ENCODE measurements around the gene SLC22A17. TPM values are rescaled to one million over a fixed set of nuclear protein-coding genes. Genes with fewer than 3 reads are reported as not detected.

SLC22A17 gene
- total and polyA plus RNA-seq, 2 of the 13 experiments (the other 11 are each of a cell fraction or from before 2014, with no cell fraction given), result 0.95 to 1.1 TPM

DNA sequence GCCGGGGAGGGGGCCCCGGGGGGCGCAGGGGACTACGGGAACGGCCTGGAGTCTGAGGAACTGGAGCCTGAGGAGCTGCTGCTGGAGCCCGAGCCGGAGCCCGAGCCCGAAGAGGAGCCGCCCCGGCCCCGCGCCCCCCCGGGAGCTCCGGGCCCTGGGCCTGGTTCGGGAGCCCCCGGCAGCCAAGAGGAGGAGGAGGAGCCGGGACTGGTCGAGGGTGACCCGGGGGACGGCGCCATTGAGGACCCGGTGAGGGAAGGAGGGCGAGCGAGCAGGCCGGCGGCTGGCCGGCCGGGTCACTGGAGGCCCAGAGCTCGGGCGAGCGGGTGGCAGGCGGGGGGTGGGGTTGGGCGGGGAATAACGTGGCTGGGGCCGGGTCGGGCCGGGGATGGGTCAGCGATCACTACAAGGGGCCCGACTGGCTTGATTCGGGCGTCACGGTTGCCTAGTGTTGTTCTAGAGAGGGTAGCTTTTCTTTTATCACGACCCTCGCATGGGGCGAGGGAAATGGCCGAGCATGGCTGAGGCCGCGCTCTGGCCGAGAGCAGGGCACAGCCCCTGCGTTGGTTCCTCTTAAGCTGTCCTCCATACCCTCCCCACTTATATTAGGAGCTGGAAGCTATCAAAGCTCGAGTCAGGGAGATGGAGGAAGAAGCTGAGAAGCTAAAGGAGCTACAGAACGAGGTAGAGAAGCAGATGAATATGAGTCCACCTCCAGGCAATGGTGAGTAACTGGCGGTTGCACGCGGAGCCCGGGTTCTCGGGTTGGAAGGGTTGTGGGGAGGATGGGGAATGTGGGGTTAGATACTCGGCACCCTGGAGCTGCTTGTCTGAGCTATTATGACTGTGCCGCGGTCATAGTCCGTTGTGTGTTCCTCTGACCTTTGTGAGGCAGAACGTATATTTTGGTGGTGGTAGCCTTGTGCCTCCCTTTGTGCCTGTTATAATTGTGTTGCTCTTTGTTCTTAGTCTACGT, 30.8 kb downstream of the SLC22A17 start (continued):
- TF ChIP-seq, protein P1, sequence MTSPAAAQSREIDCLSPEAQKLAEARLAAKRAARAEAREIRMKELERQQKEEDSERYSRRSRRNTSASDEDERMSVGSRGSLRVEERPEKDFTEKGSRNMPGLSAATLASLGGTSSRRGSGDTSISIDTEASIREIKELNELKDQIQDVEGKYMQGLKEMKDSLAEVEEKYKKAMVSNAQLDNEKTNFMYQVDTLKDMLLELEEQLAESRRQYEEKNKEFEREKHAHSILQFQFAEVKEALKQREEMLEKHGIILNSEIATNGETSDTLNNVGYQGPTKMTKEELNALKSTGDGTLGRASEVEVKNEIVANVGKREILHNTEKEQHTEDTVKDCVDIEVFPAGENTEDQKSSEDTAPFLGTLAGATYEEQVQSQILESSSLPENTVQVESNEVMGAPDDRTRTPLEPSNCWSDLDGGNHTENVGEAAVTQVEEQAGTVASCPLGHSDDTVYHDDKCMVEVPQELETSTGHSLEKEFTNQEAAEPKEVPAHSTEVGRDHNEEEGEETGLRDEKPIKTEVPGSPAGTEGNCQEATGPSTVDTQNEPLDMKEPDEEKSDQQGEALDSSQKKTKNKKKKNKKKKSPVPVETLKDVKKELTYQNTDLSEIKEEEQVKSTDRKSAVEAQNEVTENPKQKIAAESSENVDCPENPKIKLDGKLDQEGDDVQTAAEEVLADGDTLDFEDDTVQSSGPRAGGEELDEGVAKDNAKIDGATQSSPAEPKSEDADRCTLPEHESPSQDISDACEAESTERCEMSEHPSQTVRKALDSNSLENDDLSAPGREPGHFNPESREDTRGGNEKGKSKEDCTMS (CRISPR knock-in tag; conservative IDR thresholded peaks at IDR 0.05), result no peak
- TF ChIP-seq MED1 (CRISPR knock-in tag; IDR thresholded peaks at IDR 0.05), result peak; percentile 27
- TF ChIP-seq KLF9 (CRISPR knock-in tag; IDR thresholded peaks at IDR 0.05; ENCODE audit: low read depth), result no peak
- 0 out of 2 replicates have a peak, but pooled peaks have one; percentile 61 for TF ChIP-seq KLF11 (CRISPR knock-in tag; IDR thresholded peaks at IDR 0.05)
- peak; percentile 22; the same call in 1 of the 2 replicates for TF ChIP-seq TSC22D2 (CRISPR knock-in tag; IDR thresholded peaks at IDR 0.05; ENCODE audit: borderline replicate concordance)
- TF ChIP-seq, protein P2, sequence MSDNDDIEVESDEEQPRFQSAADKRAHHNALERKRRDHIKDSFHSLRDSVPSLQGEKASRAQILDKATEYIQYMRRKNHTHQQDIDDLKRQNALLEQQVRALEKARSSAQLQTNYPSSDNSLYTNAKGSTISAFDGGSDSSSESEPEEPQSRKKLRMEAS (IDR thresholded peaks at IDR 0.05), result no peak
- TF ChIP-seq, protein P3, sequence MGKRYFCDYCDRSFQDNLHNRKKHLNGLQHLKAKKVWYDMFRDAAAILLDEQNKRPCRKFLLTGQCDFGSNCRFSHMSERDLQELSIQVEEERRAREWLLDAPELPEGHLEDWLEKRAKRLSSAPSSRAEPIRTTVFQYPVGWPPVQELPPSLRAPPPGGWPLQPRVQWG (CRISPR knock-in tag; IDR thresholded peaks at IDR 0.05; ENCODE audit: borderline replicate concordance, low read depth), result no peak
- TF ChIP-seq, protein P4, sequence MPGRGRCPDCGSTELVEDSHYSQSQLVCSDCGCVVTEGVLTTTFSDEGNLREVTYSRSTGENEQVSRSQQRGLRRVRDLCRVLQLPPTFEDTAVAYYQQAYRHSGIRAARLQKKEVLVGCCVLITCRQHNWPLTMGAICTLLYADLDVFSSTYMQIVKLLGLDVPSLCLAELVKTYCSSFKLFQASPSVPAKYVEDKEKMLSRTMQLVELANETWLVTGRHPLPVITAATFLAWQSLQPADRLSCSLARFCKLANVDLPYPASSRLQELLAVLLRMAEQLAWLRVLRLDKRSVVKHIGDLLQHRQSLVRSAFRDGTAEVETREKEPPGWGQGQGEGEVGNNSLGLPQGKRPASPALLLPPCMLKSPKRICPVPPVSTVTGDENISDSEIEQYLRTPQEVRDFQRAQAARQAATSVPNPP (CRISPR knock-in tag; IDR thresholded peaks at IDR 0.05), result no peak
- TF ChIP-seq ZNF274 (CRISPR knock-in tag; IDR thresholded peaks at IDR 0.05), result no peak; the same call in 1 of the 2 replicates
- TF ChIP-seq ZFX (CRISPR knock-in tag; IDR thresholded peaks at IDR 0.05; ENCODE audit: low read depth), result peak; percentile 82
- no peak for TF ChIP-seq CHCHD3 (CRISPR knock-in tag; IDR thresholded peaks at IDR 0.05)
- TF ChIP-seq ZNF557 (CRISPR knock-in tag; IDR thresholded peaks at IDR 0.05), result no peak; the same call in none of the 2 replicates
- TF ChIP-seq, protein P5, sequence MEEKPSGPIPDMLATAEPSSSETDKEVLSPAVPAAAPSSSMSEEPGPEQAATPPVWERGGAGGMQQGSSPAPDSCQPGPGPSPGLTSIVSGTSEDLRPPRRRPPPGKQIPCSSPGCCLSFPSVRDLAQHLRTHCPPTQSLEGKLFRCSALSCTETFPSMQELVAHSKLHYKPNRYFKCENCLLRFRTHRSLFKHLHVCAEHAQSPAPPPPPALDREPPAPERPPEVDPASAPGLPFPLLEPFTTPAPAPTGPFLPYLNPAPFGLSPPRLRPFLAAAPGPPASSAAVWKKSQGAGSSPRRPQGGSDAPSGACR (CRISPR knock-in tag; IDR thresholded peaks at IDR 0.05), result peak; percentile 86
- peak; percentile 99 for TF ChIP-seq KAT7 (CRISPR knock-in tag; IDR thresholded peaks at IDR 0.05; ENCODE audit: borderline replicate concordance)
- TF ChIP-seq, protein P6, sequence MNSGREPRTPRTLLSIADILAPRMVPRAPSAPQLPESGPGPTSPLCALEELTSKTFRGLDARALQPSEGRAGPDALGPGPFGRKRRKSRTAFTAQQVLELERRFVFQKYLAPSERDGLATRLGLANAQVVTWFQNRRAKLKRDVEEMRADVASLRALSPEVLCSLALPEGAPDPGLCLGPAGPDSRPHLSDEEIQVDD (CRISPR knock-in tag; IDR thresholded peaks at IDR 0.05; ENCODE audit: borderline replicate concordance), result peak; percentile 36; the same call in 1 of the 2 replicates
- TF ChIP-seq SSRP1 (CRISPR knock-in tag; IDR thresholded peaks at IDR 0.05), result peak; percentile 65
- TF ChIP-seq, protein P7, sequence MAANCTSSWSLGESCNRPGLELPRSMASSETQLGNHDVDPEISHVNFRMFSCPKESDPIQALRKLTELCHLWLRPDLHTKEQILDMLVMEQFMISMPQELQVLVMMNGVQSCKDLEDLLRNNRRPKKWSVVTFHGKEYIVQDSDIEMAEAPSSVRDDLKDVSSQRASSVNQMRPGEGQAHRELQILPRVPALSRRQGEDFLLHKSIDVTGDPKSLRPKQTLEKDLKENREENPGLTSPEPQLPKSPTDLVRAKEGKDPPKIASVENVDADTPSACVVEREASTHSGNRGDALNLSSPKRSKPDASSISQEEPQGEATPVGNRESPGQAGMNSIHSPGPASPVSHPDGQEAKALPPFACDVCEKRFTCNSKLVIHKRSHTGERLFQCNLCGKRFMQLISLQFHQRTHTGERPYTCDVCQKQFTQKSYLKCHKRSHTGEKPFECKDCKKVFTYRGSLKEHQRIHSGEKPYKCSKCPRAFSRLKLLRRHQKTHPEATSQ (CRISPR knock-in tag; IDR thresholded peaks at IDR 0.05; ENCODE audit: borderline replicate concordance), result no peak; the same call in 1 of the 2 replicates
- TF ChIP-seq, protein P8, sequence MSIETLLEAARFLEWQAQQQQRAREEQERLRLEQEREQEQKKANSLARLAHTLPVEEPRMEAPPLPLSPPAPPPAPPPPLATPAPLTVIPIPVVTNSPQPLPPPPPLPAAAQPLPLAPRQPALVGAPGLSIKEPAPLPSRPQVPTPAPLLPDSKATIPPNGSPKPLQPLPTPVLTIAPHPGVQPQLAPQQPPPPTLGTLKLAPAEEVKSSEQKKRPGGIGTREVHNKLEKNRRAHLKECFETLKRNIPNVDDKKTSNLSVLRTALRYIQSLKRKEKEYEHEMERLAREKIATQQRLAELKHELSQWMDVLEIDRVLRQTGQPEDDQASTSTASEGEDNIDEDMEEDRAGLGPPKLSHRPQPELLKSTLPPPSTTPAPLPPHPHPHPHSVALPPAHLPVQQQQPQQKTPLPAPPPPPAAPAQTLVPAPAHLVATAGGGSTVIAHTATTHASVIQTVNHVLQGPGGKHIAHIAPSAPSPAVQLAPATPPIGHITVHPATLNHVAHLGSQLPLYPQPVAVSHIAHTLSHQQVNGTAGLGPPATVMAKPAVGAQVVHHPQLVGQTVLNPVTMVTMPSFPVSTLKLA (IDR thresholded peaks at IDR 0.05), result no peak
- peak; percentile 85 for TF ChIP-seq NFKB2 (CRISPR knock-in tag; IDR thresholded peaks at IDR 0.05; ENCODE audit: borderline replicate concordance)
- peak; percentile 58 for TF ChIP-seq HOXA3 (CRISPR knock-in tag; IDR thresholded peaks at IDR 0.05)
